HepG2 (cell line): ENCODE results near the gene ACSS1. TPM values are rescaled to one million over a fixed set of nuclear protein-coding genes. Genes with fewer than 3 reads are reported as not detected.
A peak's percentile ranks its signal among the peaks of the same experiment; 100 is the strongest.

Experiments used
- AHR ChIP-seq: IDR thresholded peaks from 2 replicates; pipeline ENCODE4 v1.6.1; 2018; ENCODE audit warnings: missing genetic modification reagents, missing compliant biosample characterization
- CHD4 ChIP-seq: fragments of 200-600 bp; sonication (generic); IDR thresholded peaks from 2 replicates; pipeline ENCODE4 v1.7.0; 2017; ENCODE audit warnings: mild to moderate bottlenecking, low read length, borderline replicate concordance
- GABPB1 ChIP-seq: IDR thresholded peaks from 2 replicates; pipeline ENCODE4 v1.6.1; 2016; ENCODE audit warnings: mild to moderate bottlenecking, missing genetic modification reagents, moderate library complexity, missing compliant biosample characterization
- HNRNPLL ChIP-seq: fragments of 200-400 bp; formaldehyde crosslinking; IDR thresholded peaks from 2 replicates; pipeline ENCODE4 v1.6.1; 2017; ENCODE audit warnings: mild to moderate bottlenecking, low read depth, low read length; ENCODE audit not compliant: poor library complexity, severe bottlenecking
- KLF6 ChIP-seq: IDR thresholded peaks from 2 replicates; pipeline ENCODE4 v1.8.0; 2016; ENCODE audit warnings: missing biosample characterization, missing genetic modification reagents
- NCOR1 ChIP-seq: fragments of 200-600 bp; sonication (generic); IDR thresholded peaks from 2 replicates; pipeline ENCODE4 v1.7.0; 2017; ENCODE audit warnings: antibody characterized with exemption, low read length, borderline replicate concordance
- RCOR2 ChIP-seq: IDR thresholded peaks from 2 replicates; pipeline ENCODE4 v1.6.1; 2016; ENCODE audit warnings: missing biosample characterization, missing genetic modification reagents
- RFX5 ChIP-seq: IDR thresholded peaks from 2 replicates; pipeline ENCODE4 v1.6.1; 2011; ENCODE audit warnings: low read depth, low read length, improper control_type of control experiment
- SMAD9 ChIP-seq: sonication (generic); formaldehyde crosslinking; IDR thresholded peaks from 2 replicates; pipeline ENCODE4 v1.5.1; 2020; ENCODE audit warnings: mild to moderate bottlenecking, missing genetic modification reagents
- SNAPC2 ChIP-seq: sonication (generic); formaldehyde crosslinking; IDR thresholded peaks from 2 replicates; pipeline ENCODE4 v1.8.1; 2022; ENCODE audit warnings: mild to moderate bottlenecking, missing genetic modification reagents
- TCF7 ChIP-seq: sonication (generic); IDR thresholded peaks from 2 replicates; pipeline ENCODE4 v1.6.1; 2016; ENCODE audit warnings: antibody characterized with exemption, low read depth
- XRCC5 ChIP-seq: fragments of 200-400 bp; formaldehyde crosslinking; optimal IDR thresholded peaks from 2 replicates; pipeline ENCODE3; 2017; ENCODE audit warnings: mild to moderate bottlenecking, low read length
- YEATS4 ChIP-seq: sonication (generic); formaldehyde crosslinking; IDR thresholded peaks from 2 replicates; pipeline ENCODE4 v1.4.0; 2020; ENCODE audit warnings: missing genetic modification reagents, borderline replicate concordance
- ZBTB21 ChIP-seq: sonication (generic); formaldehyde crosslinking; IDR thresholded peaks from 2 replicates; pipeline ENCODE4 v1.4.0; 2020; ENCODE audit warnings: missing genetic modification reagents
- ZFP90 ChIP-seq: sonication (generic); formaldehyde crosslinking; IDR thresholded peaks from 2 replicates; pipeline ENCODE4 v1.8.0; 2022; ENCODE audit warnings: missing genetic modification reagents, mild to moderate bottlenecking, inconsistent platforms, borderline replicate concordance
- ZNF12 ChIP-seq: sonication (generic); formaldehyde crosslinking; IDR thresholded peaks from 2 replicates; pipeline ENCODE4 v1.5.0; 2020; ENCODE audit warnings: missing genetic modification reagents
- ZNF317 ChIP-seq: sonication (generic); formaldehyde crosslinking; IDR thresholded peaks from 2 replicates; pipeline ENCODE4 v1.5.0; 2020; ENCODE audit warnings: mild to moderate bottlenecking, missing genetic modification reagents
- ZNF367 ChIP-seq: sonication (generic); formaldehyde crosslinking; IDR thresholded peaks from 2 replicates; pipeline ENCODE4 v1.4.0; 2020; ENCODE audit warnings: missing genetic modification reagents, borderline replicate concordance
- ZNF446 ChIP-seq: sonication (generic); formaldehyde crosslinking; IDR thresholded peaks from 2 replicates; pipeline ENCODE4 v1.5.0; 2020; ENCODE audit warnings: mild to moderate bottlenecking, missing genetic modification reagents
- ZNF614 ChIP-seq: IDR thresholded peaks from 2 replicates; pipeline ENCODE4 v1.6.1; 2018; ENCODE audit warnings: missing biosample characterization, missing genetic modification reagents, inconsistent platforms, borderline replicate concordance
- ZNF615 ChIP-seq: sonication (generic); formaldehyde crosslinking; IDR thresholded peaks from 2 replicates; pipeline ENCODE4 v1.5.0; 2020; ENCODE audit warnings: mild to moderate bottlenecking, missing genetic modification reagents, borderline replicate concordance
- polyA plus RNA-seq, 8 experiments: library from polyadenylated mRNA; depleted of rRNA in 3 of 8; stranded (reverse) in 7 of 8; unstranded in 1 of 8; fragments of >200 nt; fragmentation: Illumina TruSeq in 4 of 8; extraction: Trizol in 4 of 8; gene quantifications; 2 replicates each; pipeline versions ENCODE4 v1.2.1 to v1.2.3, GENCODE V29; 2011 to 2016; ENCODE audit warnings: low read depth in 4 of 8, missing spikeins in 1 of 8, mixed read lengths in 1 of 8; ENCODE audit not compliant: insufficient read depth in 1 of 8
- total RNA-seq, 5 experiments: library from RNA; depleted of rRNA; stranded (reverse); fragments of >200 nt; fragmentation: Illumina TruSeq; extraction: Trizol; gene quantifications; 2 replicates each; pipeline ENCODE4 v1.2.3, GENCODE V29; 2016; ENCODE audit warnings: low read depth in 1 of 5
- TF ChIP-seq, protein P1 (sequence below): sonication (generic); formaldehyde crosslinking; IDR thresholded peaks from 2 replicates; pipeline ENCODE4 v1.8.0; 2022; ENCODE audit warnings: missing genetic modification reagents, mild to moderate bottlenecking, inconsistent platforms, borderline replicate concordance
- TF ChIP-seq, protein P2 (sequence below): sonication (generic); formaldehyde crosslinking; IDR thresholded peaks from 2 replicates; pipeline ENCODE4 v1.4.0; 2020; ENCODE audit warnings: missing genetic modification reagents, borderline replicate concordance
- TF ChIP-seq, protein P3 (sequence below): sonication (generic); formaldehyde crosslinking; IDR thresholded peaks from 2 replicates; pipeline ENCODE4 v1.5.1; 2020; ENCODE audit warnings: missing genetic modification reagents, mild to moderate bottlenecking, borderline replicate concordance

Gene ACSS1
- total and polyA plus RNA-seq, 2 of the 13 experiments (the other 11 are each of a cell fraction or from before 2014, with no cell fraction given) = 15.2 to 41.6 TPM

DNA sequence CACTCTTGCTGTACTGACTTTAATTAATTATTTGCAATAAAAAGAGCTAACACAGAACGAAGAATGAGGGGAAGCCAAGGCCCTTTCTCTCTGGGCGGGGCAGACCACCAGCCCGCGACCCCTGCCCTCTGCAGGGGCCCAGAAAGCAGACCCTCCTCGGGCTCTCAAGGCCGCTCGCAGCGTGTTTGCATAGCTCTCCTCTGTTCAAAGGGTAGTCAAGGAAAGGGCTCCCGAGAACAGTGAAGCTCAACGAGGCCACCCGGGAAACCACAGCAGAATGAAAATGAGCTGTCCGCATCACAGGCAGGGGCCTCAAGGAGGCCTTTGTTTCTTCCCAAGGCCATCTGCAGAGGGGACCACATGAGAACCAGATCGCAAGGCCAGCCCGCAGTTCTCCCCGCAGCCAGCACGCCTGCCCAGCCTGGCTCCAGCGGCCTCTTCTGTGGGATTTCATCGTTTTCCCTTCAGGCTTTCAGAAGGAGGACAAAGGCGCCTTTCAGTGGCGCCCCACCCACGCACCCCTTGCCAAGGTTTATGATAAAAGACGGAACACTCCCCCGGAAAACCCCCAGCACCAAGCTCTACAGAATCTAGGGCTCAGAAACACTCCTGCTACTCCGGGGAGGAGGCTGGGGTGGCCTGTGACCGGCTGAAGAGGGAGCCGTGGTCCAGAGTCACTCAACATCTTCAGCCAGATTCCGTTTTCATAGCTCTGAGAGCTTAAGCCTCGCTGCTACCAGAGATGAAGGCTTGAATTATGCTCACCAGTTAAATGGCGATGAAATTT is 25.3 kb downstream of the ACSS1 start (continued):
- TF ChIP-seq RFX5 = peak; percentile 51
- peak; percentile 36; the same call in 1 of the 2 replicates for TF ChIP-seq ZNF317 (CRISPR knock-in tag)
- no peak; the same call in 1 of the 2 replicates for TF ChIP-seq AHR
- TF ChIP-seq ZNF12 = 0 out of 2 replicates have a peak, but pooled peaks have one; percentile 24
- TF ChIP-seq ZNF614 (CRISPR knock-in tag) = peak; percentile 70; the same call in 1 of the 2 replicates
- TF ChIP-seq ZBTB21 = no peak
- TF ChIP-seq, protein P1, sequence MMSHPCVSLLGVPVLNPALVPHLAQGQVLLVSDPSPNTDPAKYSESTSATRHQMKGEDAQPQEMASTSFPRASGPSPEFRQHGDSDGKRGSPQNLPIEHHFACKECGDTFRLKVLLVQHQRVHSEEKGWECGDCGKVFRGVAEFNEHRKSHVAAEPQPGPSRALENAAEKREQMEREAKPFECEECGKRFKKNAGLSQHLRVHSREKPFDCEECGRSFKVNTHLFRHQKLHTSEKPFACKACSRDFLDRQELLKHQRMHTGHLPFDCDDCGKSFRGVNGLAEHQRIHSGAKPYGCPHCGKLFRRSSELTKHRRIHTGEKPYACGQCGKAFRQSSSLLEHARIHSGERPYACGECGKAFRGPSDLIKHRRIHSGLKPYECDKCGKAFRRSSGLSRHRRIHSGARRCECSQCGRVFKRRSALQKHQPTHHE (CRISPR knock-in tag) = no peak; the same call in 1 of the 2 replicates
- TF ChIP-seq GABPB1 (CRISPR knock-in tag) = peak; percentile 40; the same call in 1 of the 2 replicates
- TF ChIP-seq CHD4 = no peak; the same call in 1 of the 2 replicates
- peak; percentile 82 for TF ChIP-seq YEATS4 (CRISPR knock-in tag)
- TF ChIP-seq HNRNPLL = peak; percentile 38
- TF ChIP-seq RCOR2 (CRISPR knock-in tag) = peak; percentile 70
- TF ChIP-seq NCOR1 = peak; percentile 66; the same call in 1 of the 2 replicates
- TF ChIP-seq SMAD9 (CRISPR knock-in tag) = no peak
- 0 out of 2 replicates have a peak, but pooled peaks have one; percentile 45 for TF ChIP-seq SNAPC2
- TF ChIP-seq ZFP90 (CRISPR knock-in tag) = 0 out of 2 replicates have a peak, but pooled peaks have one; percentile 65
- TF ChIP-seq, protein P2, sequence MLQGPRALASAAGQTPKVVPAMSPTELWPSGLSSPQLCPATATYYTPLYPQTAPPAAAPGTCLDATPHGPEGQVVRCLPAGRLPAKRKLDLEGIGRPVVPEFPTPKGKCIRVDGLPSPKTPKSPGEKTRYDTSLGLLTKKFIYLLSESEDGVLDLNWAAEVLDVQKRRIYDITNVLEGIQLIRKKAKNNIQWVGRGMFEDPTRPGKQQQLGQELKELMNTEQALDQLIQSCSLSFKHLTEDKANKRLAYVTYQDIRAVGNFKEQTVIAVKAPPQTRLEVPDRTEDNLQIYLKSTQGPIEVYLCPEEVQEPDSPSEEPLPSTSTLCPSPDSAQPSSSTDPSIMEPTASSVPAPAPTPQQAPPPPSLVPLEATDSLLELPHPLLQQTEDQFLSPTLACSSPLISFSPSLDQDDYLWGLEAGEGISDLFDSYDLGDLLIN = 0 out of 2 replicates have a peak, but pooled peaks have one; percentile 11
- no peak for TF ChIP-seq ZNF446 (CRISPR knock-in tag)
- 0 out of 2 replicates have a peak, but pooled peaks have one; percentile 26 for TF ChIP-seq ZNF615 (CRISPR knock-in tag)
- TF ChIP-seq KLF6 (CRISPR knock-in tag) = 0 out of 2 replicates have a peak, but pooled peaks have one; percentile 10
- peak; percentile 47; the same call in 1 of the 2 replicates for TF ChIP-seq ZNF367
- peak; percentile 58; the same call in 1 of the 2 replicates for TF ChIP-seq TCF7
- TF ChIP-seq XRCC5 = peak; percentile 92
- TF ChIP-seq, protein P3, sequence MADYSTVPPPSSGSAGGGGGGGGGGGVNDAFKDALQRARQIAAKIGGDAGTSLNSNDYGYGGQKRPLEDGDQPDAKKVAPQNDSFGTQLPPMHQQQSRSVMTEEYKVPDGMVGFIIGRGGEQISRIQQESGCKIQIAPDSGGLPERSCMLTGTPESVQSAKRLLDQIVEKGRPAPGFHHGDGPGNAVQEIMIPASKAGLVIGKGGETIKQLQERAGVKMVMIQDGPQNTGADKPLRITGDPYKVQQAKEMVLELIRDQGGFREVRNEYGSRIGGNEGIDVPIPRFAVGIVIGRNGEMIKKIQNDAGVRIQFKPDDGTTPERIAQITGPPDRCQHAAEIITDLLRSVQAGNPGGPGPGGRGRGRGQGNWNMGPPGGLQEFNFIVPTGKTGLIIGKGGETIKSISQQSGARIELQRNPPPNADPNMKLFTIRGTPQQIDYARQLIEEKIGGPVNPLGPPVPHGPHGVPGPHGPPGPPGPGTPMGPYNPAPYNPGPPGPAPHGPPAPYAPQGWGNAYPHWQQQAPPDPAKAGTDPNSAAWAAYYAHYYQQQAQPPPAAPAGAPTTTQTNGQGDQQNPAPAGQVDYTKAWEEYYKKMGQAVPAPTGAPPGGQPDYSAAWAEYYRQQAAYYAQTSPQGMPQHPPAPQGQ (CRISPR knock-in tag) = no peak
